ENCODE results near the gene VGLL4. TPM values are rescaled to one million over a fixed set of nuclear protein-coding genes. Genes with fewer than 3 reads are reported as not detected.

Gene VGLL4
- total RNA-seq: 23.9 and 36.3 TPM in 2 replicates

DNA sequence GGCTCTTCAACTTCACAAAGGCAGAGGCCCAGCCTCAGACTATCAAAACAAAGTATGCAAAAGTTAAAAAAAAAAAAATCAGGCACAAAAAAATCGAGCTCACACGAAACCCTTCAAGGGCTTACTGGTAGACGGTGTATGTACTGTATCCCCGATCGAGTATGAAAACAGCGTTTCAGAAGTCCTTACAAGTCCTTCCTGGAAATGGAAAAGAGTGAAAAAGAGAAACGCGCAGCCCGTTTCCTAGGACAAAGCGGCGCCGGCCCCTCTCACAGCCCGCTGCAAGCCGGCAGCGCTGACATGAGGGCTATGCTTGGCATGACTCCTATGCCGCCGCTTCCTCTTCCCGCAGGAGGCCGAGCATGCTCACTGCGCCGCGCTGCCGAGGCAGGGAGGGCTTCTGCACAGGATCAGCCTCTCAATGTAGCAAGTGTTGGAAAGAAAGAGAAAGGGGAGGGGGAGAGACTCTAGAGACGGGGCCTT lies at the start of gene VGLL4:
Gene VGLL4, minus strand, starts transcription at position 311 of the 483 bp plus-strand sequence. CDS start 397 bp downstream, outside the sequence.

Other genes with a start within 250 kb of the VGLL4 start
- gene TAMM41, start 203.0 kb upstream of the VGLL4 start, total RNA-seq: 8.3 and 11.5 TPM in 2 replicates